HepG2 (cell line): ENCODE data around the gene PCNT. TPM values are rescaled to one million over a fixed set of nuclear protein-coding genes. Genes with fewer than 3 reads are reported as not detected.

Source experiments
- ATAC-seq: fragments of 200-7000 bp; cut with Tn5 transposase; 3 replicates; pipeline ENCODE4 v1.9.1; 2020; ENCODE audit warnings: mild to moderate bottlenecking, moderate library complexity
- BruUV-seq: library from RNA; stranded (reverse); fragments of 400-500 nt; replicated peaks from 2 replicates; lab custom pipeline; 2021; lab: Mats Ljungman, UMichigan
- CTCF ChIA-PET: fragments of 300-600 bp; formaldehyde crosslinking; extraction: SDS; loops from one replicate; lab custom pipeline; 2021; ENCODE audit warnings: low total read pairs, inconsistent platforms, low intra/inter-chr PET ratio; lab: Yijun Ruan, JAX
- POLR2A ChIA-PET: fragments of 350-600 bp; sonication (Branson Sonifier 250); formaldehyde crosslinking; loops from one replicate; lab custom pipeline; 2020; ENCODE audit warnings: antibody characterized with exemption, inconsistent platforms; lab: Yijun Ruan, JAX
- DNase-seq: peaks from one replicate; pipeline ENCODE4 v3.0.0-alpha.2; 2015; ENCODE audit warnings: low spot score
- FAIRE-seq: peaks from 3 replicates; lab custom pipeline; 2011; peaks lifted over from hg19 to GRCh38; lab: Jason Lieb, UNC
- H2AFZ ChIP-seq: one replicate; pipeline ENCODE4 v1.6.1; 2011; ENCODE audit warnings: low read length, inconsistent platforms
- H3K27ac ChIP-seq: fragments of 300-600 bp; 3 replicates; pipeline ENCODE4 v1.8.0; 2011; ENCODE audit warnings: mixed run types, mild to moderate bottlenecking, mixed read lengths, low read length, inconsistent platforms; ENCODE audit not compliant: insufficient read depth; ENCODE audit errors: extremely low read length
- H3K27me3 ChIP-seq, 2 experiments: fragments of 200-600 bp in 1 of 2; 2 replicates in 1 of 2; 3 replicates in 1 of 2; pipeline versions ENCODE4 v1.6.0 to v1.8.0; 2011; ENCODE audit warnings: low read length in 2 of 2, mild to moderate bottlenecking in 2 of 2, moderate library complexity in 2 of 2, inconsistent platforms in 1 of 2; ENCODE audit not compliant: insufficient read depth in 2 of 2, control insufficient read depth in 1 of 2
- H3K36me3 ChIP-seq, 2 experiments: fragments of 200-600 bp in 1 of 2; replicated peaks in 1 of 2; 2 replicates in 1 of 2; 3 replicates in 1 of 2; pipeline versions ENCODE4 v1.5.1 to v1.8.0; 2011; ENCODE audit warnings: low read length in 2 of 2, inconsistent platforms in 1 of 2; ENCODE audit not compliant: insufficient read depth in 2 of 2, control insufficient read depth in 1 of 2
- H3K4me1 ChIP-seq: 2 replicates; pipeline ENCODE4 v1.5.1; 2012; ENCODE audit warnings: low read length, inconsistent platforms; ENCODE audit not compliant: insufficient read depth
- H3K4me2 ChIP-seq: 2 replicates; pipeline ENCODE4 v1.6.0; 2011; ENCODE audit warnings: low read depth, low read length, inconsistent platforms
- H3K4me3 ChIP-seq, 3 experiments: fragments of 200-600 bp in 1 of 3; sonication (generic), shearing (Covaris generic) in 1 of 3; replicated peaks in 1 of 3; 2 replicates each; pipeline ENCODE4 v1.5.1; 2011 to 2016; ENCODE audit warnings: low read length in 3 of 3, inconsistent platforms in 2 of 3, low read depth in 2 of 3, mild to moderate bottlenecking in 2 of 3, control low read depth in 1 of 3, mixed read lengths in 1 of 3; ENCODE audit not compliant: insufficient read depth in 1 of 3
- H3K79me2 ChIP-seq: one replicate; pipeline ENCODE4 v1.6.1; 2011; ENCODE audit warnings: low read length, inconsistent platforms; ENCODE audit not compliant: insufficient read depth
- H3K9ac ChIP-seq: 2 replicates; pipeline ENCODE4 v1.6.0; 2011; ENCODE audit warnings: mild to moderate bottlenecking, low read depth, low read length, inconsistent platforms; ENCODE audit not compliant: insufficient read depth
- H3K9me3 ChIP-seq: 2 replicates; pipeline ENCODE4 v1.5.1; 2012; ENCODE audit warnings: mild to moderate bottlenecking, low read length
- H4K20me1 ChIP-seq: 2 replicates; pipeline ENCODE4 v1.6.0; 2011; ENCODE audit warnings: inconsistent platforms, mild to moderate bottlenecking, low read length, moderate library complexity; ENCODE audit not compliant: insufficient read depth
- AGO2 ChIP-seq: fragments of 200-400 bp; formaldehyde crosslinking; optimal IDR thresholded peaks from 2 replicates; pipeline ENCODE3; 2017; ENCODE audit warnings: mild to moderate bottlenecking, low read depth, low read length, moderate library complexity
- ZFP82 ChIP-seq: sonication (generic); formaldehyde crosslinking; IDR thresholded peaks from 2 replicates; pipeline ENCODE4 v1.5.1; 2020; ENCODE audit warnings: mild to moderate bottlenecking, missing genetic modification reagents, borderline replicate concordance
- ZNF451 ChIP-seq: sonication (generic); formaldehyde crosslinking; IDR thresholded peaks from 2 replicates; pipeline ENCODE4 v1.5.0; 2020; ENCODE audit warnings: mild to moderate bottlenecking, missing genetic modification reagents
- WGBS: methylation state at CpG from one replicate; pipeline ENCODE4 v1.1.6; 2017; ENCODE audit warnings: low lambda C conversion rate; 5-methylcytosine and 5-hydroxymethylcytosine counted together
- in situ Hi-C: cut with HindIII; loops from 2 replicates; pipeline ENCODE4 v1.10.0; 2017; ENCODE audit warnings: low pct_unique_long_range_greater_than_20kb; ENCODE audit not compliant: extremely low pct_ligation_motif_present
- intact Hi-C: fragments of 100-400 bp; cut with micrococcal nuclease; formaldehyde crosslinking; loops from one replicate; pipeline ENCODE4 v1.10.0; 2022; ENCODE audit not compliant: unreplicated experiment
- polyA plus RNA-seq, 8 experiments: library from polyadenylated mRNA; depleted of rRNA in 3 of 8; stranded (reverse) in 7 of 8; unstranded in 1 of 8; fragments of >200 nt; fragmentation: Illumina TruSeq in 4 of 8; extraction: Trizol in 4 of 8; gene quantifications; 2 replicates each; pipeline versions ENCODE4 v1.2.1 to v1.2.3, GENCODE V29; 2011 to 2016; ENCODE audit warnings: low read depth in 4 of 8, missing spikeins in 1 of 8, mixed read lengths in 1 of 8; ENCODE audit not compliant: insufficient read depth in 1 of 8
- total RNA-seq, 5 experiments: library from RNA; depleted of rRNA; stranded (reverse); fragments of >200 nt; fragmentation: Illumina TruSeq; extraction: Trizol; gene quantifications; 2 replicates each; pipeline ENCODE4 v1.2.3, GENCODE V29; 2016; ENCODE audit warnings: low read depth in 1 of 5
- TF ChIP-seq, protein P1 (sequence below): sonication (generic); formaldehyde crosslinking; IDR thresholded peaks from 2 replicates; pipeline ENCODE4 v1.4.0; 2020; ENCODE audit warnings: missing genetic modification reagents

Gene PCNT
- total and polyA plus RNA-seq, 2 of the 13 experiments (the other 11 are each of a cell fraction or from before 2014, with no cell fraction given): 5.6 to 12.4 TPM

DNA sequence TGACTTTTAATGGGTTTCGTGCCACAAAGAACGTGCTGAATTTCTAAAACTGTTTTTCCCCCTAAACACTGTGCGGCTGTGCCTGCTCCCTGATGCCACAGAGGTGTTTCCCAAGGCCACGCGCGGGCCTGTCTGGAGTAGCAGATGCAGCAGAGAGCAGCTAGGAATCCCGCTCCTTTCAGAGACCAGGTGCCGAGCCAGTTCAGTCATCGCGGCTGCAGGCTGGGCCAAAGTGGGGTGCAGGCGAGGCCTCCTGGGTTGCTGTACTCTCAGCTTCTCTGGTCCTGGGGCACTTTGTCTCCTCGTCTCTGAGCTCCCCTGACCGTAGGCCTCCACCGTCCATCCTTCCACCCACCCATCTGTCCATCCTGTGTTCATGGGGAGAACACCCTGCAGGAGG is 117.4 kb downstream of the PCNT start (continued):
- no peak for TF ChIP-seq ZFP82 (CRISPR knock-in tag)
- TF ChIP-seq, protein P1, sequence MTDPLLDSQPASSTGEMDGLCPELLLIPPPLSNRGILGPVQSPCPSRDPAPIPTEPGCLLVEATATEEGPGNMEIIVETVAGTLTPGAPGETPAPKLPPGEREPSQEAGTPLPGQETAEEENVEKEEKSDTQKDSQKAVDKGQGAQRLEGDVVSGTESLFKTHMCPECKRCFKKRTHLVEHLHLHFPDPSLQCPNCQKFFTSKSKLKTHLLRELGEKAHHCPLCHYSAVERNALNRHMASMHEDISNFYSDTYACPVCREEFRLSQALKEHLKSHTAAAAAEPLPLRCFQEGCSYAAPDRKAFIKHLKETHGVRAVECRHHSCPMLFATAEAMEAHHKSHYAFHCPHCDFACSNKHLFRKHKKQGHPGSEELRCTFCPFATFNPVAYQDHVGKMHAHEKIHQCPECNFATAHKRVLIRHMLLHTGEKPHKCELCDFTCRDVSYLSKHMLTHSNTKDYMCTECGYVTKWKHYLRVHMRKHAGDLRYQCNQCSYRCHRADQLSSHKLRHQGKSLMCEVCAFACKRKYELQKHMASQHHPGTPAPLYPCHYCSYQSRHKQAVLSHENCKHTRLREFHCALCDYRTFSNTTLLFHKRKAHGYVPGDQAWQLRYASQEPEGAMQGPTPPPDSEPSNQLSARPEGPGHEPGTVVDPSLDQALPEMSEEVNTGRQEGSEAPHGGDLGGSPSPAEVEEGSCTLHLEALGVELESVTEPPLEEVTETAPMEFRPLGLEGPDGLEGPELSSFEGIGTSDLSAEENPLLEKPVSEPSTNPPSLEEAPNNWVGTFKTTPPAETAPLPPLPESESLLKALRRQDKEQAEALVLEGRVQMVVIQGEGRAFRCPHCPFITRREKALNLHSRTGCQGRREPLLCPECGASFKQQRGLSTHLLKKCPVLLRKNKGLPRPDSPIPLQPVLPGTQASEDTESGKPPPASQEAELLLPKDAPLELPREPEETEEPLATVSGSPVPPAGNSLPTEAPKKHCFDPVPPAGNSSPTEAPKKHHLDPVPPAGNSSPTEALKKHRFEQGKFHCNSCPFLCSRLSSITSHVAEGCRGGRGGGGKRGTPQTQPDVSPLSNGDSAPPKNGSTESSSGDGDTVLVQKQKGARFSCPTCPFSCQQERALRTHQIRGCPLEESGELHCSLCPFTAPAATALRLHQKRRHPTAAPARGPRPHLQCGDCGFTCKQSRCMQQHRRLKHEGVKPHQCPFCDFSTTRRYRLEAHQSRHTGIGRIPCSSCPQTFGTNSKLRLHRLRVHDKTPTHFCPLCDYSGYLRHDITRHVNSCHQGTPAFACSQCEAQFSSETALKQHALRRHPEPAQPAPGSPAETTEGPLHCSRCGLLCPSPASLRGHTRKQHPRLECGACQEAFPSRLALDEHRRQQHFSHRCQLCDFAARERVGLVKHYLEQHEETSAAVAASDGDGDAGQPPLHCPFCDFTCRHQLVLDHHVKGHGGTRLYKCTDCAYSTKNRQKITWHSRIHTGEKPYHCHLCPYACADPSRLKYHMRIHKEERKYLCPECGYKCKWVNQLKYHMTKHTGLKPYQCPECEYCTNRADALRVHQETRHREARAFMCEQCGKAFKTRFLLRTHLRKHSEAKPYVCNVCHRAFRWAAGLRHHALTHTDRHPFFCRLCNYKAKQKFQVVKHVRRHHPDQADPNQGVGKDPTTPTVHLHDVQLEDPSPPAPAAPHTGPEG (CRISPR knock-in tag): no peak

DNA sequence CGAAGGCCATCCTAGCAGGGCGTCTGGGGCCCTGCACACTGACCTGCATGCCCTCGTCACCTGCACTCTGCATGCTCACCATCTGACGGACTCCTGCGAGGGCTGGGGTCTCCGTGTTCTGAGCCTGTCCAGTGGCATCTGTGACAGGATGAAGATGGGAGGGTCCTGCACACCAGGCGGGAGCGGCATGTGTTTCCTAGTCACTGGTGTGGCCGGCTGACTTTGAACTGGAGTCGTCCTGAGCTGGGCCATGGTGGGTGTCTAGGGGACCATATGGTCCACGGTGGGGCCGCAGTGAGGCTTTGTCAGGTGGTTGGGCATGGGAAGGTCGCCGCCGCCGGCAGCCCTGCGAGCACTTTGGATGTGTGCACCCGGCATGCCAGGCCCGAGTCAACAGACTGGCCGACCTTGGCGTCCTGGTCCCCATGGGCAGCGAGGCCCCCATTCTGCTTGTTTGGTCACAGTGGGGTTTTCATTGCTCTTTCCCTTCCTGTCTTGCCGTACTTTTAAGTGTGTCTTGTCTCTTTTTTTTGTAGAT is 118.1 kb downstream of the PCNT start:
- POLR2A ChIA-PET: no interaction called here
- intact Hi-C loops: no loop called here

More for the DNA sequence above, 118.1 kb downstream of the PCNT start:
- H3K79me2 ChIP-seq: no peaks in the 10 kb centered on the region
- DNase-seq (no peak), FAIRE-seq (no peak), ATAC-seq (no peak)
- H3K27ac ChIP-seq: no peak overlapping the region
- H4K20me1 ChIP-seq: no peaks in the 10 kb centered on the region
- H3K4me2 ChIP-seq: no peak overlapping the region
- H3K36me3 ChIP-seq: peaks cover 10 to 58% of the 10 kb centered on the region in 2 experiments
- BruUV-seq: no TSS peak
- in situ Hi-C loops: no loop called here
- CTCF ChIA-PET: no interaction called here
- TF ChIP-seq ZNF451 (CRISPR knock-in tag): no peak
- TF ChIP-seq AGO2: peak; percentile 76
- 96% methylated on average over 10 of the region's 23 CpGs for WGBS
- no peaks in the 10 kb centered on the region for H3K9me3 ChIP-seq
- H2AFZ ChIP-seq: no peak overlapping the region
- H3K4me1 ChIP-seq: peaks cover 2% of the 10 kb centered on the region
- H3K9ac ChIP-seq: no peak overlapping the region
- H3K27me3 ChIP-seq: no peaks in the 10 kb centered on the region
- no peak overlapping the region for H3K4me3 ChIP-seq
